IMR-90 (cell line): Measurements from ENCODE around the gene TNS1.

Source experiments
- CTCF ChIP-seq: conservative IDR thresholded peaks from 2 replicates; pipeline ENCODE4 v1.5.1; 2012; ENCODE audit warnings: mild to moderate bottlenecking, low read depth, low read length, improper control_type of control experiment
- POLR2A ChIP-seq: IDR thresholded peaks from 2 replicates; pipeline ENCODE4 v1.6.1; 2012; ENCODE audit warnings: mild to moderate bottlenecking, low read depth, low read length
- USF2 ChIP-seq: fragments of 150-350 bp; IDR thresholded peaks from 2 replicates; pipeline ENCODE4 v1.6.1; 2017; ENCODE audit warnings: mild to moderate bottlenecking, antibody characterized with exemption, low read length, low read depth

GRCh38 chr2:217783243-217783642 lies 219.6 kb downstream of the TNS1 start:
- TF ChIP-seq POLR2A (no peak), USF2 (no peak), CTCF (no peak)
